Endothelial cell of umbilical vein (primary cell): ENCODE results near the gene NES.

Experiments
- CTCF ChIP-seq, 2 donors: IDR thresholded peaks; 1 replicate in 1 of 2; 2 replicates in 1 of 2; pipeline ENCODE4 v1.5.1; 2011; ENCODE audit warnings: low read length in 2 of 2, mild to moderate bottlenecking in 2 of 2, moderate library complexity in 2 of 2, control low read depth in 1 of 2, inconsistent platforms in 1 of 2, low read depth in 1 of 2; ENCODE audit not compliant: insufficient read depth in 1 of 2; ENCODE audit errors: extremely low read depth in 1 of 2
- EZH2 ChIP-seq: IDR thresholded peaks from 2 replicates; pipeline ENCODE4 v1.6.1; 2012; ENCODE audit warnings: borderline replicate concordance, low read depth, mild to moderate bottlenecking, moderate library complexity, low read length, inconsistent platforms; ENCODE audit not compliant: severe bottlenecking
- FOS ChIP-seq: IDR thresholded peaks from 2 replicates; pipeline ENCODE4 v1.6.1; 2011; ENCODE audit warnings: mild to moderate bottlenecking, low read length, moderate library complexity, borderline replicate concordance; ENCODE audit not compliant: insufficient read depth
- JUN ChIP-seq: IDR thresholded peaks from 2 replicates; pipeline ENCODE4 v1.6.1; 2011; ENCODE audit warnings: borderline replicate concordance, low read depth; ENCODE audit not compliant: insufficient read length, insufficient read depth
- MAX ChIP-seq: IDR thresholded peaks from 2 replicates; pipeline ENCODE4 v1.6.1; 2011; ENCODE audit not compliant: insufficient read depth, insufficient read length
- MYC ChIP-seq: IDR thresholded peaks from one replicate; pipeline ENCODE4 v1.6.1; 2011; ENCODE audit warnings: mild to moderate bottlenecking, low read depth, low read length
- POLR2A ChIP-seq: IDR thresholded peaks from 2 replicates; pipeline ENCODE4 v1.6.1; 2012; ENCODE audit warnings: low read depth, mild to moderate bottlenecking, control low read depth, low read length
- POLR2AphosphoS5 ChIP-seq: IDR thresholded peaks from 2 replicates; pipeline ENCODE4 v1.6.1; 2012; ENCODE audit warnings: low read depth, mild to moderate bottlenecking, control low read depth, low read length, moderate library complexity; ENCODE audit not compliant: insufficient read depth

- TF ChIP-seq CTCF (IDR thresholded peaks at IDR 0.05; ENCODE audit: extremely low read depth in 1 of 2, insufficient read depth in 1 of 2, low read depth in 1 of 2, low read length in 2 of 2) = peak; percentile 35 to 73
- no peak for TF ChIP-seq MAX
- TF ChIP-seq EZH2 = peak; percentile 93
- TF ChIP-seq POLR2A = no peak
- TF ChIP-seq JUN = no peak
- no peak for TF ChIP-seq POLR2AphosphoS5
- no peak for TF ChIP-seq MYC
- TF ChIP-seq FOS = no peak
Observed at GRCh38 chr1:156623946-156624813, 53.0 kb downstream of the NES start.
